Activated CD4-positive, alpha-beta T cell treated with anti-CD3 and anti-CD28 coated beads, Interleukin-2, Interleukin-6, amounts not matched to agents 100 ng/mL and 50 ng/mL, durations not matched to agents 16 hours and 8 hours (primary cell): ENCODE results near the gene DHFR2.
"Not testable (repeated sequence)": the region's sequence is repeated elsewhere in the genome, so short reads cannot be mapped to it uniquely, and the experiment has no call there.

Source experiments
- DNase-seq: peaks from one replicate; pipeline ENCODE4 v3.0.0-alpha.2; 2020

Gene DHFR2

DNA sequence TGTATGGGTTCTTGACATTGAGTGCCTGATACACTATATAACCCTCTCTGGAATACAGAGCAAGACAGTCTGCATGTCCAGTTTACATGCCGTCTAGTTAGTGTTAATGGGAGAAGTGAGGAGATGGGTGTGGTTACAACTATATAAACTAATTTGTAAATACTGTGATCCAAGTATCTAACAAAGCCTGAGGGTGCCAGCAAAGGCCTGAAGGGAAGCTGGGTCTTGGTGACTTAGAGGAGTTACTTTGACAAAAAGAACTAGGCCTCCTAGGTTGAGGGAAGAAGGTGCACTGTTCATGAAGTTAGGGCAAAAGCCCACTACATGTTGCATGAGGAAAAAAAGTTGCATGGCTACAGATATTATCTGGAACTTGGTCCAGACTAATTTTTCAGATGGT lies 2.4 kb upstream of the DHFR2 start:
- DNase-seq: no peak

DNA sequence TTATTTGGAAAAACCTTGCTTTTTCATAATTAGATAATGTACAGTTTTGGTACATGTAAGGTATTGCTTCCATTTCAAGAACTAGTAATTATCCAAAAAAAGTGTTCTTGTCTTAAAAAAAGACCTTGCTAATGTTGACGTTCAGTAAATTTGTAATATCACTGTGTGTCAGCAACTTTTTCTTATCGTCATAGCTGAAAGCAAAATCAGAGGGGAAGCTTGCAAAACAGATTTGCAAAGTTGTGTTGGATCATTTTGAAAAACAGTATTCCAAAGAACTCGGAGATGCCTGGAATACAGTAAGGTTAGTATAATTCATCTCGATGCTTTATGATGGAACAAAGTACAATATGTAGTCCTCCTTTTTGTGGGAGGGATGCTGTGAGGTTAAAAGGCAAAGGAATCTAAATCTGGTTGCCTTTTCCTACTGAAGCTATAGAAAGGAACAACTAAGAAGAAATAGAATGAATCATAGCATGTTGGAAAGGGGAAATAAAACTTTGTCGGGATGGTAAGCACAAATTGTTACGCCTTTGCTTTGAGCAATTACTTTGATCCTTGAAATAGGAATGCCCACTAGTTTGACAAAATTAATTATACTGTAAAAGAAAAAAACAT lies 1.6 kb upstream of the DHFR2 start:
- DNase-seq: no peak

- no peak for DNase-seq
These were observed 892 bp upstream of the DHFR2 start for GRCh38 chr3:94063496-94064119.

- DNase-seq: no peak
These were observed 1.4 kb downstream of the DHFR2 start for GRCh38 chr3:94061297-94061696.

DNA sequence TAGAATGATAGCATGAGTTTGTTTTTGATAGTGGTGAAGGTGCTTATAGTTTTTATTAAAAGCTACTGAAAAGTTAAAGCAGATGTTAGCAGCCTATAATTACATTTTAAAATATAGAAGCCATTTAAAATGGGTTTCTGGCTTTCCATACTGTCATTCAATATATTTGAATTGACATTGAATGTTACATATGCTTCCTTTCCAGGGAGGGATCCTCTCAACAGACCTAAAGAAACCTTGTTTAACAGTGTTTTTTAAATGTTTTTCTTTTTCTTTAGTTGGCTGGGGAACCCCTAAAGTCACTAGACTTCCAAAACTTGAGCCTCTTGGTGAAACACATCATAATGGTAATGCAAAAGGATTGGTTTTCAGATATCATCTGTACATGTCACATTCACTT lies 12.2 kb downstream of the DHFR2 start:
- DNase-seq: no peak

DNA sequence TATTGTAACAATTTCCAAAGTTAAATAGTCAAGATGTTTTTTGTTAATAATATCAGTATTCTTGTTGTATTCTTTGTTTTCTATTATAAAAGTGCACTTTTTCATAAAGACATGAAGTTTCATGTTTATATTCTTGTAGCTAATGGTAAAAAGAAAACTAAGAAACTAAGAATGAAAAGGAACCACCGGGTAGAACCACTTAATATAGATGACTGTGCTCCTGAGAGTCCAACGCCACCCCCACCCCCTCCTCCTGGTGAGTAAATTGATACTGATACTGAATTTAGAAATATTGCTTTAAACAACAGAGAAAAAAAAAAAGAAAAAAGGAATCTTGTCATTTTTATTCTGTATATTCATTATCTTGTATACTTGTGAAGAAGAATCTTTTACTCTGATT lies 13.4 kb downstream of the DHFR2 start:
- DNase-seq: no peak

- no peak for DNase-seq
These were observed 16.2 kb downstream of the DHFR2 start for GRCh38 chr3:94046533-94046932.

DNA sequence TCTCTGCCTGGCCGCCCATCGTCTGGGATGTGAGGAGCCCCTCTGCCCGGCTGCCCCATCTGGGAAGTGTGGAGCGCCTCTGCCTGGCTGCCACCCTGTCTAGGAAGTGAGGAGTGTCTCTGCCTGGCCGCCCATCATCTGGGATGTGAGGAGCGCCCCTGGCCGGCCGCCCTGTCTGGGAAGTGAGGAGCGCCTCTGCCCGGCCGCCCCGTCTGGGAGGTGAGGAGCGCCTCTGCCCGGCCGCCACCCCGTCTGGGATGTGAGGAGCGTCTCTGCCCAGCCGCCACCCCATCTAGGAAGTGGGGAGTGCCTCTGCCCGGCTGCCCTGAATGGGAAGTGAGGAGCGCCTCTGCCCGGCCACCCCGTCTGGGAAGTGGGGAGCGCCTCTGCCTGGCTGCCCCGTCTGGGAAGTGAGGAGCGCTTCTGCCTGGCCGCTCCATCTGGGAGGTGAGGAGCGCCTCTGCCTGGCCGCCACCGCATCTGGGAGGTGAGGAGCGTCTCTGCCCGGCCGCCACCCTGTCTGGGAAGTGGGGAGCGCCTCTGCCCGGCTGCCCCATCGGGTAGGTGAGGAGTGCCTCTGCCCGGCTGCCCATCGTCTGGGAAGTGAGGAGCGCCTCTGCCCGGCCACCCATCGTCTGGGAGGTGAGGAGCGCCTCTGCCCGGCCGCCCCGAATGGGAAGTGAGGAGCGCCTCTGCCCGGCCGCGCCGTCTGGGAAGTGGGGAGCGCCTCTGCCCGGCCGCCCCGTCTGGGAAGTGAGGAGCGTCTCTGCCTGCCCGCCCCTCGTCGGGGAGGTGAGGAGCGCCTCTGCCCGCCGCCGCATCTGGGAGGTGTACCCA lies 18.4 kb downstream of the DHFR2 start:
- DNase-seq: not testable (repeated sequence)

DNA sequence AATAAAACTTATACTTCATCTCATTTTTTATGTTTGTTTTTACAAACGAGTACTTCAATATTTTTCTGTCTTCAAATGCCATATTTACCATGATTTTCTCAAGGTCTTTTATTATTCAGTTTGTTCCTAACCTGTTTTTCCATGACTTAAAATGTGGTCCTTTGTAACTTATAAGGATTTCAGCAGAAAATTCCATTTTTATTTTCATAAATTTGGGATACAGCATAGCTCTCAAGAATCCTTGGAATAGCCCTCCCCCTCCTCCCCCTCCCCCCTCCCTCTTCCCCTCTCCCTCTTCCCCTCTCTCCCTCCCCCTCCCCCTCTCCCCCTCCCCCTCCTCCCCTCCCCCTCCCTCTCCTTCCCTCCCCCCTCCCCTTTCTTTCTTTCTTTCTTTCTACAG lies 19.4 kb downstream of the DHFR2 start:
- no peak for DNase-seq

DNA sequence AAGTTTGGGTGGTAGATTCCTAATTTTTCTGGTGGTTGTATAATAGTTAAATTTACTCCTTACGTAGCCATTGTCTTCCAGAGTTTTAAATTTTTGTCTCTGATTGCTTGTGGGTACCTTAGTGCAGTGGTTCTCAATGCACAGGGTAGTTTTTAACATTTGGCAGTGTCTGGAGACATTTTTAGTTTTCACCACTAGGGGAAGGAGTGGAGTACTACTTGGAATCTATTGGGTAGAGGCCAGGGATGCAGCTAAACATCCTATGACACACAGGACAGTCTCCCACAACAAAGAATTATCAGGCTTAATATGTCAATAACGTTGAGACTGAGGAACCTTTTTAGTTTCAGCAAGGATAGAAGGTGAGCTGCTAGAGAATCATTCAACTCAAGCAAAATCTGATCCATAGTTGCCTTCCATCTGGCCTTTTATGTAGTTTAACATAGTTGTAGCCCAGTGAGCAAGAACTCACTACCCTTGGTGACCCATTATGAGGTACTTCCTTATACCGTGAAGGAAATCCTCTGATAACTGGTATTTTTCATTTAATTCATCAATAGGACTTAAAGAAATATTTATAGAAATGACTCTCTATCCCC lies 25.7 kb downstream of the DHFR2 start:
- DNase-seq: peak; percentile 23

DNA sequence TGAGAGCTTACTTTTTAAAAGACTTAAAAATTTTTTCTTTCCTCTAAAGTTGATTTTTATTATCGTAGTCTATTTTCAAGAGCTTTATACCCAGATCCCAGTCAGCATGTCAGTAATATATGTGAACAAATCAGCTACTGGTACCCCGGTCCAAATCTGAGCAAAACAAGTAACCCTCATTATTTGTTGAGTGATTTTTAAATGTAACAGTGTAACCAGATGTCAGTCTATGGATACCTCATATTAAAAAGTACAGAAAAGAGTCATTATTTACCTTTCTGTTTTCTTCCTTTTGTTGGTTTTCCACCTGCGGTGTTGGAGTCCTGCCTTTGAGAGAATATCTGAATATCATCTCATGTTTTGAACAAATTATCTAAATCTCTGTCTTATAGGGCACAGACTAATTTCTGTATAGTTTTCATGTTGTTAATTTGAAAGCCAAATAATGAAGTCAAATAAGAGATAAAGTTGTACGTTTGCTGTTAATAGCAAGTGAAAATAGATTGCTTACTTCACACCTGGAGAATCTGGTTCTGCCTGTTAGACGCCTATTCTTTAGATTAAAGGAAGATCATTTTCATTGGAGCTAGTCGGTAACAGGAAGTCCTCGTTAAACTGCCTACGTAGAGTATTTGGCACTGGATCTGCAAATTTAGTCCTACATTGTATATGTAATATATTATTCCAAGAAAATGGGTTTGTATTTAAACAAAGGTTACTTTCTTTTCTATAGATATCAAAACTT lies 34.5 kb downstream of the DHFR2 start, which contains the start of gene STX19:
STX19 (minus strand) TSS at position 505 of the 745 bp plus-strand sequence. CDS start 13,328 bp downstream, outside the sequence.
- no peak for DNase-seq

- no peak for DNase-seq
These were observed 36.1 kb downstream of the DHFR2 start for GRCh38 chr3:94026623-94027022.

GRCh38 chr3:94024385-94024784 lies 38.3 kb downstream of the DHFR2 start:
- no peak for DNase-seq

DNA sequence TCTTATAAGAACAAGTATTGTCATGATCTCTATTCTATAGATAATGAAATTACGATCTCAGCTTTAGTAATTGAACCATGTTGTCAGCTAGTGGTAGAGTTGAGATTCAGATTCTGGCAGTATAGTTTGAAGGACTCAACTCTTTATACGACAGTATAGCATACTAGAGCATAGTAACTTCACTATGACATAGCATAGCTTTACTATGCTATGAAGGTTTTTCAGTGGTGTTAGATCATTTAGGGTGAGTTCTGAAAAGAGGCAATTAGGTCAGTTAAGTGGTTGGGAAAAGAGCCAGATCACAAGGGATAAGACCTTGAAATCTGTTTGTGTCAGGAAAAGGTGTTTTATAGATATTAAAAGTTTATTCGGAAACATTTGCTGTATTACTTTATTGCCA lies 42.4 kb downstream of the DHFR2 start:
- DNase-seq: no peak

DNA sequence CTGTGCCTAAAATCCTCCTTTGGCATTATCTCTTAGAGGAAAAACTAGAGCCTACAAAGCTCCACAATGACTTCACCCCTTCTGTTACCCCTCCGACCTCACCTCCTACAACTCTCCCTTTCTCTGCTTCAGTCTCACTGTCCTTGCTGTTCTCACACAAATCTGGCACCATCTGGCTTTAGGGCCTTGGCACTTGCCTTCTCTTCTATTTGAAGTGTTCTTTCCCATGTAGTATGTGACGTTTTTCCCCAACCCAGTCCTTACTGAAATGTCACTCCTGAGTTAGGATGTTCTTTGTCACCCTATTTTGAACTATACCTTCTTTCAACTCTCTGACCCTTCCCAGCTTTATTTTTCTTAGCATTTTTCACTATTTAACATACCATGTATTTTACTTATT lies 43.1 kb downstream of the DHFR2 start:
- DNase-seq: no peak

DNA sequence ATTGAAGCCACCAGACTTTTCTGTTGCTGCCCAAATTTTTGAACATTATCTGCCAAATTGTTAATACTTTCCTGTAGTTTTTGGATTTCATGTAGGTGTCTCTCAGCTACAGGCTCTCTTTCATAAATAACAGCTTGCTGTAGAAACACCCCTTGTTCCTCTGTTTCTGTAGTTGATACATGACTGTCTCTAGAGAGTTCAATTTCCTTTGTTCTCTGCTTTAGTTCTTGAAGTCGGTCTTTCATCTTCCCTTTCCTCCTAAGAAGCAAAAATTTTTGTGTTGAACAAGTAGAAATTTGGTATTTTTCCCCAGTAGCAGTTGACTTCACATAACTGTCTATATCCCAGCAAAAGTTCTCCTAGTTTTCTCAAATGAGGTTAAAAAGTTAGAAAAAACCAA lies 47.7 kb downstream of the DHFR2 start:
- no peak for DNase-seq

DNA sequence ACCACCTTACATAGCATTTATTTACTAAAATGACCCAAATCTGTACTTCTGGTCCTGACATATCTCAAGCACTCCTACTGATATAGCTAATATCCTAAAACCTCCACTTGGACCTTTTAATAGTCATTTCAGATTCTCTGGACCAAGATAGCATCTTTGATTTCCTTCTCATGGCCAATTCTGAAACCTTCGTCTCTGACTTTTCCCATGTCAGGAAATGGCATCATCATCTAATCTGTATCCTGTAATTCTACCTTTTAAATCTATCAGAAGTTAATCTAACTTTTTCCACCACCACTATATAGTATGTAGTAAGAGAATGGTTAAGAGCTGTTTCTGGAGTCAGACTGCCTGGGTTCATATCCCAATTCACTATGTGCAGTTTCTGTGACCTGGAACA lies 50.5 kb downstream of the DHFR2 start:
- DNase-seq: peak; percentile 32

- DNase-seq: peak; percentile 79
These were observed 51.4 kb downstream of the DHFR2 start for GRCh38 chr3:94011233-94011711.

GRCh38 chr3:94009608-94010007 lies 53.1 kb downstream of the DHFR2 start:
- DNase-seq: peak; percentile 11

DNA sequence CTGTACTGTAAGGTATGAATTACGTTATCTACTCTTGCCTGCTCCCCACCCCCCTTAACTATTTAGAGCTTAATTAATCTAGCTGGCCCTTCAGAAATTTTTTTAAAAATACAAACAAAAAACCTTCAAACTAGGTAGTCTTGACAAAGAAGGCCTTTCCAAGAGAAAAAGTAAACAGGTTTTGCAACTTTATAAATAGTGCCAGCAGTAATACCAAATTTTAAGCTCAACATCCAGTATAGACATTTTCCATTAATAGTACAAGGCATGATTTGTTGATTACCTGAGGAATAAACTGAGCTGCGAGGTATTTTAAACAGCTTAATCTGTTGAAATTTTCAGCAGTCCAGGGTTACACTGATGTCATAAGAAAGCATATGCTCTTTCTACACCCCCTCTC lies 54.5 kb downstream of the DHFR2 start:
- no peak for DNase-seq
